Measurements from ENCODE around the gene RPTOR. TPM values are rescaled to one million over a fixed set of nuclear protein-coding genes. Genes with fewer than 3 reads are reported as not detected.
"Not testable (repeated sequence)": the region's sequence is repeated elsewhere in the genome, so short reads cannot be mapped to it uniquely, and the experiment has no call there.

Gene RPTOR
- total RNA-seq, 3 donors from 2014 or later (not counting 1 experiment from before 2014, with no cell fraction given): 49.2 to 63.6 (median 55.4) TPM

GRCh38 chr17:80873307-80873951 lies 328.8 kb downstream of the RPTOR start:
- TF ChIP-seq CTCF (IDR thresholded peaks at IDR 0.05): no peak
- peaks cover 44% of the 10 kb centered on the region for H3K4me1 ChIP-seq (ENCODE audit: control insufficient read depth, insufficient read depth, low read length)
- Mint-ChIP-seq H3K36me3 (no peaks in the 10 kb centered on the region), H3K27me3 (ENCODE audit: low read depth in 2 of 2) (no peaks in the 10 kb centered on the region), H3K9me3 (no peaks in the 10 kb centered on the region), H3K4me1 (peaks cover 39 to 48% of the 10 kb centered on the region in 2 donors), H3K4me3 (no peak overlapping the region), H3K27ac (no peak overlapping the region)
- no peaks in the 10 kb centered on the region for H3K27me3 ChIP-seq (ENCODE audit: control insufficient read depth, insufficient read depth, low read length)
- WGBS (ENCODE audit: insufficient coverage): 87% methylated on average over 14 of the region's 14 CpGs
- ATAC-seq: no peak
- DNase-seq: no peak
- no peak overlapping the region for H3K27ac ChIP-seq (ENCODE audit: low read length)
- H3K9me3 ChIP-seq (ENCODE audit: control insufficient read depth, insufficient read depth, low read length): no peaks in the 10 kb centered on the region
- intact Hi-C loops (cut with micrococcal nuclease): no loop called here
- H3K4me3 ChIP-seq (ENCODE audit: low read length): no peak overlapping the region
- no peaks in the 10 kb centered on the region for H3K36me3 ChIP-seq (ENCODE audit: control insufficient read depth, insufficient read depth, low read length)

- 95% methylated on average over 18 of the region's 19 CpGs for WGBS (ENCODE audit: insufficient coverage)
- Mint-ChIP-seq H3K27ac (no peak overlapping the region), H3K4me3 (no peak overlapping the region), H3K4me1 (peaks cover 37 to 40% of the 10 kb centered on the region in 2 donors), H3K27me3 (ENCODE audit: low read depth in 2 of 2) (no peaks in the 10 kb centered on the region), H3K9me3 (no peaks in the 10 kb centered on the region), H3K36me3 (no peaks in the 10 kb centered on the region)
- no peak for TF ChIP-seq CTCF (IDR thresholded peaks at IDR 0.05)
- H3K4me3 ChIP-seq (ENCODE audit: low read length): no peak overlapping the region
- no peak overlapping the region for H3K27ac ChIP-seq (ENCODE audit: low read length)
- DNase-seq: no peak
- H3K9me3 ChIP-seq (ENCODE audit: control insufficient read depth, insufficient read depth, low read length): no peaks in the 10 kb centered on the region
- H3K4me1 ChIP-seq (ENCODE audit: control insufficient read depth, insufficient read depth, low read length): peaks cover 50% of the 10 kb centered on the region
- H3K36me3 ChIP-seq (ENCODE audit: control insufficient read depth, insufficient read depth, low read length): no peaks in the 10 kb centered on the region
- intact Hi-C loops (cut with micrococcal nuclease): no loop called here
- ATAC-seq: no peak
- no peaks in the 10 kb centered on the region for H3K27me3 ChIP-seq (ENCODE audit: control insufficient read depth, insufficient read depth, low read length)
Observed at GRCh38 chr17:80874866-80875445, 330.3 kb downstream of the RPTOR start.

GRCh38 chr17:80875480-80875995 lies 330.9 kb downstream of the RPTOR start:
- H3K27me3 ChIP-seq (ENCODE audit: control insufficient read depth, insufficient read depth, low read length); H3K4me3 ChIP-seq (ENCODE audit: low read length); DNase-seq; H3K36me3 Mint-ChIP-seq; H3K4me3 Mint-ChIP-seq; H3K9me3 ChIP-seq (ENCODE audit: control insufficient read depth, insufficient read depth, low read length); H3K27ac ChIP-seq (ENCODE audit: low read length); intact Hi-C loops (cut with micrococcal nuclease); H3K36me3 ChIP-seq (ENCODE audit: control insufficient read depth, insufficient read depth, low read length); ATAC-seq; H3K9me3 Mint-ChIP-seq; H3K27ac Mint-ChIP-seq; H3K27me3 Mint-ChIP-seq (ENCODE audit: low read depth in 2 of 2): not testable (repeated sequence)
- 96% methylated on average over 29 of the region's 29 CpGs for WGBS (ENCODE audit: insufficient coverage)
- peaks cover 46% of the 10 kb centered on the region for H3K4me1 ChIP-seq (ENCODE audit: control insufficient read depth, insufficient read depth, low read length)
- H3K4me1 Mint-ChIP-seq: peaks cover 32 to 35% of the 10 kb centered on the region in 2 donors

GRCh38 chr17:80876456-80876949 lies 331.9 kb downstream of the RPTOR start:
- WGBS (ENCODE audit: insufficient coverage): 93% methylated on average over 36 of the region's 39 CpGs

More at GRCh38 chr17:80876456-80876949, 331.9 kb downstream of the RPTOR start:
- H3K27me3 ChIP-seq (ENCODE audit: control insufficient read depth, insufficient read depth, low read length); H3K4me3 ChIP-seq (ENCODE audit: low read length); H3K36me3 Mint-ChIP-seq; H3K27me3 Mint-ChIP-seq (ENCODE audit: low read depth in 2 of 2); DNase-seq; H3K9me3 Mint-ChIP-seq; H3K36me3 ChIP-seq (ENCODE audit: control insufficient read depth, insufficient read depth, low read length); ATAC-seq; intact Hi-C loops (cut with micrococcal nuclease); H3K9me3 ChIP-seq (ENCODE audit: control insufficient read depth, insufficient read depth, low read length); H3K4me3 Mint-ChIP-seq: not testable (repeated sequence)
- H3K27ac Mint-ChIP-seq: peak overlapping the region in 1 of 2 donors; percentile 85
- H3K4me1 ChIP-seq (ENCODE audit: control insufficient read depth, insufficient read depth, low read length): peaks cover 39% of the 10 kb centered on the region
- peaks cover 22 to 25% of the 10 kb centered on the region in 2 donors for H3K4me1 Mint-ChIP-seq
- peak overlapping the region; percentile 39 for H3K27ac ChIP-seq (ENCODE audit: low read length)
